ENCODE results near the gene HES4.

GRCh38 chr1:952603-953002 is 47.3 kb downstream of the HES4 start:
- no peak for TF ChIP-seq EZH2phosphoT487 (IDR thresholded peaks at IDR 0.05; ENCODE audit: borderline replicate concordance, low read length)
- no peak for TF ChIP-seq CTCF (conservative IDR thresholded peaks at IDR 0.05; ENCODE audit: low read depth, low read length)
